ENCODE measurements around the gene HACD4. TPM values are rescaled to one million over a fixed set of nuclear protein-coding genes. Genes with fewer than 3 reads are reported as not detected.
"Not testable (repeated sequence)": the region's sequence is repeated elsewhere in the genome, so short reads cannot be mapped to it uniquely, and the experiment has no call there.

HACD4 gene
- total and polyA plus RNA-seq, 8 donors = 6.3 to 12.2 (median 9.9) TPM

GRCh38 chr9:20980832-20981455 is 50.5 kb downstream of the HACD4 start:
- no peak for TF ChIP-seq CTCF (IDR thresholded peaks at IDR 0.05)
- intact Hi-C loops (cut with DNase I) = no loop called here

GRCh38 chr9:20978249-20978648 is 53.2 kb downstream of the HACD4 start:
- intact Hi-C loops (cut with DNase I) = no loop called here
- no peak for DNase-seq
- no peaks in the 10 kb centered on the region for H3K27me3 ChIP-seq
- no peak overlapping the region for H3K4me3 ChIP-seq
- peaks cover 0 to 12% of the 10 kb centered on the region in 2 donors for H3K36me3 ChIP-seq
- H3K4me1 ChIP-seq = peaks cover 14% of the 10 kb centered on the region in 2 donors
- ATAC-seq = no peak
- H3K27ac ChIP-seq = no peak overlapping the region
- peaks cover 0 to 12% of the 10 kb centered on the region in 2 donors for H3K9me3 ChIP-seq
- no peak for TF ChIP-seq CTCF (IDR thresholded peaks at IDR 0.05)

More at GRCh38 chr9:20980832-20981455, 50.5 kb downstream of the HACD4 start:
- peak; percentile 53 for ATAC-seq
- H3K4me3 ChIP-seq = no peak overlapping the region
- H3K36me3 ChIP-seq = peaks cover 0 to 12% of the 10 kb centered on the region in 2 donors
- H3K9me3 ChIP-seq = no peaks in the 10 kb centered on the region
- no peaks in the 10 kb centered on the region for H3K27me3 ChIP-seq
- peaks cover 14 to 24% of the 10 kb centered on the region in 2 donors for H3K4me1 ChIP-seq
- H3K27ac ChIP-seq = peak overlapping the region; percentile 40 to 62
- peak in 1 of 4 donors; percentile 25 for DNase-seq

GRCh38 chr9:20974191-20974938 is 57.1 kb downstream of the HACD4 start:
- H3K4me1 ChIP-seq; H3K4me3 ChIP-seq; DNase-seq; intact Hi-C loops (cut with DNase I); ATAC-seq; H3K27me3 ChIP-seq: not testable (repeated sequence)
- peaks cover 0 to 22% of the 10 kb centered on the region in 2 donors for H3K9me3 ChIP-seq
- peak overlapping the region in 1 of 2 donors; percentile 79 for H3K27ac ChIP-seq
- peaks cover 0 to 12% of the 10 kb centered on the region in 2 donors for H3K36me3 ChIP-seq

GRCh38 chr9:20973246-20973947 is 58.0 kb downstream of the HACD4 start:
- peaks cover 0 to 22% of the 10 kb centered on the region in 2 donors for H3K9me3 ChIP-seq
- H3K27me3 ChIP-seq; DNase-seq; H3K4me1 ChIP-seq; ATAC-seq; intact Hi-C loops (cut with DNase I); H3K4me3 ChIP-seq: not testable (repeated sequence)
- H3K36me3 ChIP-seq = peaks cover 0 to 12% of the 10 kb centered on the region in 2 donors
- peak overlapping the region in 1 of 2 donors; percentile 79 for H3K27ac ChIP-seq

- TF ChIP-seq CTCF (IDR thresholded peaks at IDR 0.05) = no peak
- peaks cover 0 to 12% of the 10 kb centered on the region in 2 donors for H3K36me3 ChIP-seq
- peak overlapping the region in 1 of 2 donors; percentile 79 for H3K27ac ChIP-seq
- DNase-seq (no peak), ATAC-seq (no peak)
- no peak overlapping the region for H3K4me3 ChIP-seq
- H3K27me3 ChIP-seq = no peaks in the 10 kb centered on the region
- intact Hi-C loops (cut with DNase I) = no loop called here
- H3K4me1 ChIP-seq = no peaks in the 10 kb centered on the region
- H3K9me3 ChIP-seq = peaks cover 0 to 22% of the 10 kb centered on the region in 2 donors
Measured at GRCh38 chr9:20972684-20973083, 58.8 kb downstream of the HACD4 start.
